Osteocyte (in vitro differentiated cells): Measurements from ENCODE around the gene NTNG1. TPM values are rescaled to one million over a fixed set of nuclear protein-coding genes. Genes with fewer than 3 reads are reported as not detected.

Source experiments
- DNase-seq: peaks from one replicate; pipeline ENCODE4 v3.0.0; 2021; ENCODE audit warnings: mixed read lengths; ENCODE audit not compliant: unreplicated experiment; ENCODE audit errors: extremely low spot score
- H3K27ac Mint-ChIP-seq: one replicate; pipeline ENCODE4 v1.8.0; 2021; ENCODE audit warnings: mild to moderate bottlenecking, mixed read lengths; ENCODE audit not compliant: unreplicated experiment
- H3K27me3 Mint-ChIP-seq: one replicate; pipeline ENCODE4 v1.8.0; 2021; ENCODE audit warnings: mixed read lengths; ENCODE audit not compliant: unreplicated experiment
- H3K36me3 Mint-ChIP-seq: one replicate; pipeline ENCODE4 v1.8.0; 2021; ENCODE audit warnings: mixed read lengths; ENCODE audit not compliant: unreplicated experiment
- H3K4me1 Mint-ChIP-seq: one replicate; pipeline ENCODE4 v1.8.0; 2021; ENCODE audit warnings: mixed read lengths; ENCODE audit not compliant: unreplicated experiment
- H3K4me3 Mint-ChIP-seq: one replicate; pipeline ENCODE4 v1.8.0; 2021; ENCODE audit warnings: mild to moderate bottlenecking, moderate library complexity, mixed read lengths; ENCODE audit not compliant: unreplicated experiment
- H3K9me3 Mint-ChIP-seq: one replicate; pipeline ENCODE4 v1.8.0; 2021; ENCODE audit warnings: mixed read lengths; ENCODE audit not compliant: unreplicated experiment
- total RNA-seq: library from RNA; stranded (reverse); gene quantifications from 2 replicates; pipeline ENCODE4 v1.2.1, GENCODE V29; 2021
- TF ChIP-seq, protein P1 (sequence below): fragments of 200-600 bp; sonication (generic); IDR thresholded peaks from 2 replicates; pipeline ENCODE4 v1.5.0; 2021; ENCODE audit warnings: antibody characterized with exemption, mild to moderate bottlenecking, moderate library complexity

NTNG1 gene
- total RNA-seq, 1 donor from 2014 or later, result not detected

DNA sequence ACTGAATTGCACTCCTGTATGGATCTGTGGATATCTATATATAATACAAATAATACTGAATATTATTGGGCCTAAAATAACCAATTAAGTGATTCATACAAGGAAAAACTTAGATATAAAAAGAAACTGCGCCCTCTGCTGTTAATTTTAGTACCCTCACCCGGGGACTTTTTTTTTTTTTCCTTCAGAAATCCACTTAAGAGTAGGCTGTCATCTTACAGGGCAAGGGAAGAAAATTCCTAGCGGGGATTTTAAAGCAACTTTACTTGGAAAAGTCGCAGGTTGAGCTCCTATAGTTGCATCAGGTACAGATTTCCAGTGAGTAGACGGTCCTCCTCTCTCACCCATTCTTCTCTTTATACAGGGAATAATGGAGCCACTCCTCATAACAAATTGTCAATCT lies 1.3 kb downstream of the NTNG1 start:
- DNase-seq, result no peak
- peaks cover 19% of the 10 kb centered on the region for H3K4me1 Mint-ChIP-seq
- no peak overlapping the region for H3K27ac Mint-ChIP-seq
- H3K36me3 Mint-ChIP-seq, result no peaks in the 10 kb centered on the region
- TF ChIP-seq, protein P1, sequence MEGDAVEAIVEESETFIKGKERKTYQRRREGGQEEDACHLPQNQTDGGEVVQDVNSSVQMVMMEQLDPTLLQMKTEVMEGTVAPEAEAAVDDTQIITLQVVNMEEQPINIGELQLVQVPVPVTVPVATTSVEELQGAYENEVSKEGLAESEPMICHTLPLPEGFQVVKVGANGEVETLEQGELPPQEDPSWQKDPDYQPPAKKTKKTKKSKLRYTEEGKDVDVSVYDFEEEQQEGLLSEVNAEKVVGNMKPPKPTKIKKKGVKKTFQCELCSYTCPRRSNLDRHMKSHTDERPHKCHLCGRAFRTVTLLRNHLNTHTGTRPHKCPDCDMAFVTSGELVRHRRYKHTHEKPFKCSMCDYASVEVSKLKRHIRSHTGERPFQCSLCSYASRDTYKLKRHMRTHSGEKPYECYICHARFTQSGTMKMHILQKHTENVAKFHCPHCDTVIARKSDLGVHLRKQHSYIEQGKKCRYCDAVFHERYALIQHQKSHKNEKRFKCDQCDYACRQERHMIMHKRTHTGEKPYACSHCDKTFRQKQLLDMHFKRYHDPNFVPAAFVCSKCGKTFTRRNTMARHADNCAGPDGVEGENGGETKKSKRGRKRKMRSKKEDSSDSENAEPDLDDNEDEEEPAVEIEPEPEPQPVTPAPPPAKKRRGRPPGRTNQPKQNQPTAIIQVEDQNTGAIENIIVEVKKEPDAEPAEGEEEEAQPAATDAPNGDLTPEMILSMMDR, result peak; percentile 77
- no peaks in the 10 kb centered on the region for H3K9me3 Mint-ChIP-seq
- peak overlapping the region; percentile 76 for H3K4me3 Mint-ChIP-seq
- peaks cover 51% of the 10 kb centered on the region for H3K27me3 Mint-ChIP-seq

GRCh38 chr1:107142666-107143065 lies 1.8 kb downstream of the NTNG1 start:
- Mint-ChIP-seq H3K27ac (no peak overlapping the region), H3K9me3 (no peaks in the 10 kb centered on the region), H3K27me3 (peaks cover 51% of the 10 kb centered on the region), H3K36me3 (no peaks in the 10 kb centered on the region), H3K4me3 (no peak overlapping the region), H3K4me1 (peaks cover 19% of the 10 kb centered on the region)
- TF ChIP-seq, protein P1, result no peak
- DNase-seq, result no peak

DNA sequence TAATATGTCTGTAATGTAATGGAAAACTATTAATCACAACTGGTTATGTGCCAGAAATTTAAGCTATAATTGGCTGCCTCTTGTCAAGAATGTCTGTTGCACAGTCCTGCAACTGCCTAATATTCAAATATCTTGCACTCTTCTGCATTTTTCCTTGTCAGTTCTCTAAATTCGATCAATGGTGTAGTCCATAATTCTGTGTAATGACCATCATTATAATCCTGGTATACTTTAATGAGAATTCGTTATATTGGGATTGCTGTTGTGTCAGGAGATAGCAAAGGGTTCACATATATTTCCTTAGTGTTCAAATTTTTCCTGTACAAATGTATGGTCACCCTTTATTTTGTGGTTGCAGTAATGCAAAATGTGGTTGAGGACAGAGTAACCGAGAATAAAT lies 4.8 kb downstream of the NTNG1 start:
- TF ChIP-seq, protein P1, result no peak
- H3K4me3 Mint-ChIP-seq, result no peak overlapping the region

GRCh38 chr1:107147843-107148242 lies 7.0 kb downstream of the NTNG1 start:
- DNase-seq, result no peak
- Mint-ChIP-seq H3K4me1 (no peaks in the 10 kb centered on the region), H3K9me3 (no peaks in the 10 kb centered on the region), H3K27me3 (peaks cover 15% of the 10 kb centered on the region), H3K36me3 (no peaks in the 10 kb centered on the region), H3K27ac (no peak overlapping the region), H3K4me3 (no peak overlapping the region)
- TF ChIP-seq, protein P1, result no peak

More for the DNA sequence above, 4.8 kb downstream of the NTNG1 start:
- Mint-ChIP-seq H3K36me3 (no peaks in the 10 kb centered on the region), H3K27me3 (peaks cover 26% of the 10 kb centered on the region), H3K27ac (no peak overlapping the region), H3K9me3 (no peaks in the 10 kb centered on the region), H3K4me1 (peaks cover 7% of the 10 kb centered on the region)
- no peak for DNase-seq

DNA sequence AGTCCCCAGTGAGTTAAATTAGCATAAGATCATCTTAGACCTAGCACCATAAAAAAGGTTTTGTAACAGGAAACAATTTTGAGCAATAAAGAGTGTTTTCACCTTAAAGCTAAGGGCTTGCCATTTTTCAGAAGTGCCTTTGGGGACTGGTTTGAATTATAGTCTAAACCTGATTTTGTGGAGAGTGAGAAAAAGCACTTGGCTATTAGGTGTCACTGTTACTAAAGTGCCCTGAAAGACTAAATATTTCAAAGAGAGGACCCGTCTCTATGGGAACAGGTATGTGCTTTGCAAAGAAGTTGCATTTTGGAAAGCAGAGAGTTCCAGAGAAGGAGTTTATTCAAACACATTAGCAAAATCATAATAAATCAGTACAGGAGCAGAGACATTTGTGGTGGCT lies 9.1 kb downstream of the NTNG1 start:
- H3K4me1 Mint-ChIP-seq, result no peaks in the 10 kb centered on the region

More for the DNA sequence above, 9.1 kb downstream of the NTNG1 start:
- no peak overlapping the region for H3K27ac Mint-ChIP-seq
- peaks cover 3% of the 10 kb centered on the region for H3K27me3 Mint-ChIP-seq
- DNase-seq, result no peak
- H3K36me3 Mint-ChIP-seq, result no peaks in the 10 kb centered on the region
- TF ChIP-seq, protein P1, result no peak
- H3K4me3 Mint-ChIP-seq, result no peak overlapping the region
- H3K9me3 Mint-ChIP-seq, result no peaks in the 10 kb centered on the region
